ENCODE results near the gene NR6A1. TPM values are rescaled to one million over a fixed set of nuclear protein-coding genes. Genes with fewer than 3 reads are reported as not detected.

Gene NR6A1
- total RNA-seq, 1 experiment from 2014 or later, result 0.91 TPM

- peaks cover 17% of the 10 kb centered on the region for H3K4me1 Mint-ChIP-seq (ENCODE audit: insufficient read depth, unreplicated experiment)
- CTCF ChIA-PET, result interaction anchor here (0.6 to 4.2 kb wide), 4 partner anchors 56 to 150 kb away, joined by 3 to 42 read pairs (median 17); partner anchors contain the start of gene WDR38
- H3K27ac Mint-ChIP-seq (ENCODE audit: low read depth, unreplicated experiment), result no peak overlapping the region
- H3K36me3 Mint-ChIP-seq (ENCODE audit: insufficient read depth, unreplicated experiment), result no peaks in the 10 kb centered on the region
- H3K9me3 Mint-ChIP-seq (ENCODE audit: unreplicated experiment), result no peaks in the 10 kb centered on the region
- POLR2A ChIA-PET, result interaction anchor here (1.9 to 10.8 kb wide), 2 partner anchors 89 to 102 kb away, joined by 10 to 299 read pairs; partner anchors contain the start of genes ARPC5L, RPL35 and WDR38
- TF ChIP-seq, protein P1, sequence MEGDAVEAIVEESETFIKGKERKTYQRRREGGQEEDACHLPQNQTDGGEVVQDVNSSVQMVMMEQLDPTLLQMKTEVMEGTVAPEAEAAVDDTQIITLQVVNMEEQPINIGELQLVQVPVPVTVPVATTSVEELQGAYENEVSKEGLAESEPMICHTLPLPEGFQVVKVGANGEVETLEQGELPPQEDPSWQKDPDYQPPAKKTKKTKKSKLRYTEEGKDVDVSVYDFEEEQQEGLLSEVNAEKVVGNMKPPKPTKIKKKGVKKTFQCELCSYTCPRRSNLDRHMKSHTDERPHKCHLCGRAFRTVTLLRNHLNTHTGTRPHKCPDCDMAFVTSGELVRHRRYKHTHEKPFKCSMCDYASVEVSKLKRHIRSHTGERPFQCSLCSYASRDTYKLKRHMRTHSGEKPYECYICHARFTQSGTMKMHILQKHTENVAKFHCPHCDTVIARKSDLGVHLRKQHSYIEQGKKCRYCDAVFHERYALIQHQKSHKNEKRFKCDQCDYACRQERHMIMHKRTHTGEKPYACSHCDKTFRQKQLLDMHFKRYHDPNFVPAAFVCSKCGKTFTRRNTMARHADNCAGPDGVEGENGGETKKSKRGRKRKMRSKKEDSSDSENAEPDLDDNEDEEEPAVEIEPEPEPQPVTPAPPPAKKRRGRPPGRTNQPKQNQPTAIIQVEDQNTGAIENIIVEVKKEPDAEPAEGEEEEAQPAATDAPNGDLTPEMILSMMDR (IDR thresholded peaks at IDR 0.05; ENCODE audit: unreplicated experiment), result no peak
- no TSS peak for BruUV-seq (replicated peaks)
- H3K27me3 Mint-ChIP-seq (ENCODE audit: insufficient read depth, unreplicated experiment), result no peaks in the 10 kb centered on the region
- H3K4me3 Mint-ChIP-seq (ENCODE audit: unreplicated experiment), result no peak overlapping the region
- no peak for DNase-seq (ENCODE audit: unreplicated experiment)
- intact Hi-C loops (cut with micrococcal nuclease), result no loop called here
These were observed 3.3 kb downstream of the NR6A1 start for GRCh38 chr9:124767821-124768220.

DNA sequence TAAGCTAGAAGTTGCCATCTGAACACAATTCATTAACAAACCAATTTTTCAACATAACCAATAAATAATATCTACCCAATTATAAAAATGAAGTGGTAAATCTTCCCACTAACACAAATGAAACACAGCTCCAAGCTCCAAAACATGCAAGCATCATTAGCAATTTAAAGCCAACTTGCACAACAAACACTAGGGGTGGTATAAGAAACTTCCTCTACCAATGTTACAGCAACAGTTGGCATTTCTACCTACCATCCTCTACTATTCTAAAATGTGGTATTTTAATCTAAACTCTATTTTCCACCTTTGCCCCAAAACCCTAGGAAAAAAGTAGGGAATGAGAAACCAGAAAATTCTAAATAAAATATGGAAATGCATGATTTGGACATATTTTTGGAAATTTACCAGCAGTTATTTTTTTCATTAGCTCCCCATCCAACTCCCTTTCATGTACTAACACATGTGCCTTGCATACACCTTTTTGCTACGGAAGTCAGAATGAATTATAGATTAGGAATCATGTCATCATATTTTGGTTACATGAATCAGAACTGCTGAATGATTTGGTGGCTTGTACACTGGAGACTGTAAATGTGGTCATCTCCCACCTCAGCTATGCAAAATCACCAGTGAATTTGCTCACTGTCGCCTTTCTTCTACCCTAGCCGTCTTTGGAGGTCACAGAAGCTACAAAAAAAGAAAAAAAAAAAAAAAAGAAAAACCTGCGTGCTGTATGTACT is 4.1 kb downstream of the NR6A1 start:
- no peak for DNase-seq (ENCODE audit: unreplicated experiment)
- no peak overlapping the region for H3K4me3 Mint-ChIP-seq (ENCODE audit: unreplicated experiment)
- H3K9me3 Mint-ChIP-seq (ENCODE audit: unreplicated experiment), result no peaks in the 10 kb centered on the region
- H3K27me3 Mint-ChIP-seq (ENCODE audit: insufficient read depth, unreplicated experiment), result no peaks in the 10 kb centered on the region
- no peaks in the 10 kb centered on the region for H3K36me3 Mint-ChIP-seq (ENCODE audit: insufficient read depth, unreplicated experiment)
- no TSS peak for BruUV-seq (replicated peaks)
- CTCF ChIA-PET, result interaction anchor here (0.5 to 5.8 kb wide), 9 partner anchors 26 to 1065 kb away, joined by 3 to 42 read pairs (median 4); partner anchors contain the start of gene WDR38
- TF ChIP-seq, protein P1 (IDR thresholded peaks at IDR 0.05; ENCODE audit: unreplicated experiment), result peak; percentile 17
- H3K27ac Mint-ChIP-seq (ENCODE audit: low read depth, unreplicated experiment), result no peak overlapping the region
- POLR2A ChIA-PET, result interaction anchor here (1.0 to 1.4 kb wide), 6 partner anchors 24 to 215 kb away, joined by 3 to 14 read pairs (median 4); partner anchors contain the start of genes ARPC5L and RPL35
- peaks cover 11% of the 10 kb centered on the region for H3K4me1 Mint-ChIP-seq (ENCODE audit: insufficient read depth, unreplicated experiment)
- intact Hi-C loops (cut with micrococcal nuclease), result no loop called here

DNA sequence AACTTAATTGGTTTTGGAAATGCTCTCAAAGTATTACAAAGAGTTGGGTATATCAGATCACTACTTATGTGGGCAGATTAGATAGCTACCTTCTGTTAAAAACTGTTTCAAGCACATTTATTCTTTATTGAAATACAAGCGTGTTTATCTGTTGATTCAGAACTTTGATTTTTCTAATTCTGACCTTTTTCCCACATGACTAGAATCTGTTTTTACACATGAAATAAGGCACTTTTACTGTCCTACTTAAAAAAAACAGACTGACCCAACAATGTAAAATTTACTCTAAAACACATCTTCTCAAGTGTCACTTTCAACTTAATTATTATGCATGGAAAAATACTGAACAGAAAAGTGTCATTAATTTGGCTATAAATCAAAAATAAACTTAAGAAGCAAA is 4.8 kb downstream of the NR6A1 start:
- Mint-ChIP-seq H3K4me1 (ENCODE audit: insufficient read depth, unreplicated experiment) (peaks cover 11% of the 10 kb centered on the region), H3K27ac (ENCODE audit: low read depth, unreplicated experiment) (no peak overlapping the region), H3K4me3 (ENCODE audit: unreplicated experiment) (no peak overlapping the region), H3K9me3 (ENCODE audit: unreplicated experiment) (no peaks in the 10 kb centered on the region), H3K27me3 (ENCODE audit: insufficient read depth, unreplicated experiment) (no peaks in the 10 kb centered on the region), H3K36me3 (ENCODE audit: insufficient read depth, unreplicated experiment) (no peaks in the 10 kb centered on the region)
- TF ChIP-seq, protein P1 (IDR thresholded peaks at IDR 0.05; ENCODE audit: unreplicated experiment), result no peak
- CTCF ChIA-PET, result interaction anchor here (0.5 to 5.8 kb wide), 13 partner anchors 9 to 1065 kb away, joined by 3 to 42 read pairs (median 5); partner anchors contain the start of gene WDR38
- intact Hi-C loops (cut with micrococcal nuclease), result no loop called here
- no TSS peak for BruUV-seq (replicated peaks)
- no peak for DNase-seq (ENCODE audit: unreplicated experiment)
- POLR2A ChIA-PET, result interaction anchor here (0.6 to 2.0 kb wide), 8 partner anchors 23 to 215 kb away, joined by 3 to 14 read pairs (median 4); partner anchors contain the start of genes ARPC5L and RPL35

DNA sequence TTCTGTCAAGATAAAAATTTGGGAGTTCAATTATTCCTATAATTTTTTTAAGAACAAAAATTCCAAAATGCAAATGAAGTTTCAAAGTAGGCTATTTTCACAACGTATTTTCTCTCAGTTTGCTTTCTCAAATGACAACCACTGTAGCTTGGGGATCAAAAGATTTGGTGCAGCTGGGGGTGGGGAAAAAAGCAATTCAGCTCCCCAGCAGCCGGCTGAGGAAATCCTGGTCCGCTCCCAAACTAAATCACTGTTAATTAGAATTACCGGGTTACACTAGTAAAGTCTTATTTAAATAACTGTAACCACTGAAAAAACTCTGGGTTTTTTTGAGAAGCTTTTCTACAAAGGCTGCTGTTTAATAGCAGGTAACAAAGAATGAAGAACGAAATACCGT is 5.7 kb downstream of the NR6A1 start:
- TF ChIP-seq, protein P1 (IDR thresholded peaks at IDR 0.05; ENCODE audit: unreplicated experiment), result no peak
- H3K9me3 Mint-ChIP-seq (ENCODE audit: unreplicated experiment), result no peaks in the 10 kb centered on the region
- peaks cover 11% of the 10 kb centered on the region for H3K4me1 Mint-ChIP-seq (ENCODE audit: insufficient read depth, unreplicated experiment)
- no TSS peak for BruUV-seq (replicated peaks)
- POLR2A ChIA-PET, result interaction anchor here (0.6 to 2.0 kb wide), 5 partner anchors 13 to 106 kb away, joined by 3 to 8 read pairs (median 4); no protein-coding TSS in a partner anchor
- CTCF ChIA-PET, result interaction anchor here (0.5 to 5.8 kb wide), 17 partner anchors 8 to 343 kb away, joined by 3 to 42 read pairs (median 4); partner anchors contain the start of gene WDR38
- no peak overlapping the region for H3K27ac Mint-ChIP-seq (ENCODE audit: low read depth, unreplicated experiment)
- no peak overlapping the region for H3K4me3 Mint-ChIP-seq (ENCODE audit: unreplicated experiment)
- DNase-seq (ENCODE audit: unreplicated experiment), result no peak
- intact Hi-C loops (cut with micrococcal nuclease), result loop anchor here (2.0 kb wide), 2 partner anchors 53 to 213 kb away; no protein-coding TSS in a partner anchor
- H3K27me3 Mint-ChIP-seq (ENCODE audit: insufficient read depth, unreplicated experiment), result no peaks in the 10 kb centered on the region
- H3K36me3 Mint-ChIP-seq (ENCODE audit: insufficient read depth, unreplicated experiment), result no peaks in the 10 kb centered on the region
